Smooth muscle cell of the brain vasculature (primary cell): Measurements from ENCODE around the gene POLE4.

Experiments used
- DNase-seq: peaks from one replicate; pipeline ENCODE4 v3.0.0-alpha.2; 2012; ENCODE audit warnings: low read depth, low spot score

Gene POLE4

DNA sequence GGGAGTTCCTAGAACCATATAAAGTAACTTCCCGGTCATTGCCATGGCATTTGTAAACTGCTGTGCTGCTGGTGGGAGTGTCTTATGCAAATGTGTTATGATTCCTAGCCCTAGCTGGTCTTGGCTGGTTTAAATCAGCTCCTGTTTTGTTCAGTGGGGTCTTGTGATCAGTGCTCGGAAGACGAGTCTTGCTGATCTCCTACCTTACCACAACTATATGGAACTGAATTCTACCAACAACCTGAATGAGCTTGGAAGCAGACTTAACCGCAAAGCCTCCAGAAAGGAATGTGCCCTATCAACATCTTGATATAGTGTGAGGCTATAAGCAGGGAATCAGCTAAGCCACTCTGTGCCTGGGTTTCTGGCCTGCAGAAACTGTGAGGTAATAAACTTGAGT is 33.5 kb downstream of the POLE4 start:
- no peak for DNase-seq

DNA sequence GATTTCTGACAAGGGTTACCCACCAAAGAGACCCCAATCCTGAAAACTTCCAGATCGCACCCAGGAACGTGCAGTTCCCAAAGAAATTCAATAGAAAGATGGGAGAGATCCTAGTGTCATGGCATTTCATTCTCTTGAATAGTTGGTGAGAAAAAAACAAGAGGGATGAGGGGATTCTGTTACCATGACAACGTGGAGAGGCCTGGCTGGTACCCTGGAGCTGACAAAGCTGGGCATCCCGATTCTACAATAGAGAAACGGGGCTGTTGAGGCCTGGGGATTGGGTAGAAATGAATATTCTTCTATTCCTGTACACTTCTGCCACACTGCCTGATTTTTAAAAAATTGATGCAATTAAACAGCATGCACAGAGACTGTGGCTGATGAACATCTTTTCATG is 41.0 kb downstream of the POLE4 start:
- DNase-seq, result no peak

DNA sequence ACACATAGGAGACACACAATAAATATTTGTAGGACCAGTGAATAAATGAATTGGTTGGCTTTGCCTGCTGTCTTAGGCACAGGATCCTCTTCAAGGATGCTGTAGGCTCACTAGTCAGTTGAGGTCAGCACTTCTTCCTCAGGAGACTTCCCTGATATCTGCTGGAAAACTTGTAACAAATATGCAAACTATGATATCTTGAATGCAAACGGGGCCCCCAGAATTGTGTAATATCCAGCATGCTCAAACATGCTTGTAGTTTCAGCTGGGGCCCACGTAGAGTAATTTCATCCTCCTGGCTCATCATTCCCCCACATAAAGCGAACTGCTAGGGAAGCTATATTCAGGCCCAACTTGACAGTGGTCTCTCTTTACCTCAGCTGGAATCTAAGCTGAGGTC is 43.6 kb downstream of the POLE4 start:
- DNase-seq, result no peak

DNA sequence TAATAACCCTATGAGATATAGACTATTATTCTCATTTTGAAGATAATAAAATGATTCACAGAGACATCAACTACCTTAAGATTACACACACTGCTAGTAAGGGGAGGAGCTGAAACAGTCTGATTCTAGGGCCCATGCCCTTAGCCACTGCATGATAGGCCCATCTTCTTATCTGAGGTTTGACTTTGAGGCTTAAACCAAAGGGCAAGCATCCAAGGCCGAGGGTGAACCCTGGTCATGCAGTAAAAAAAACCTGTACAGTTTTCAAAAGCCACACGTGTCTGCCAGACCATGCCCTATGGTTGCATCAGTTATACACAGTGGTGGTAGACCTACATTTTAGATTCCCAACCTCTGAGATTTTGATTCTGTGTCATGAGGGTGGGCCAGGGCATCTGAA is 44.8 kb downstream of the POLE4 start:
- no peak for DNase-seq

DNA sequence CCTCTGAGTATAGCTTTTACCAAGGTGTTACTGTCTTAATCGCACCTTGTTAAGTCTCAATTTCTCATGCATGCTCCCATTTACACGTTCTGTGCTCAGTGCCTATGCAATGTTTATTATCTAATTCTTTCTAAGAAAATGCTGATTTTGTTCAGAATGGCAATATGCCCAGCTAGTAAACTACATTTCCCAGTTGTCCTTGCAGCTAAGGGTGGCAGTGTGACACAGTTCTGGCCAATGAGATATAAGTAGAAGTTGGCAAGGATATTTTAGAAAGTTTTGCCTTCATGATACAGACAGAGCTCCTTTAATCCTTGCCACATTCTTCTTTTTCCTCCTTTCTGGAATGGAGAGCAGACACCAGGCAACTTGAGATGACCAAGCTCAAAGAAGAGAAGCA is 45.3 kb downstream of the POLE4 start:
- no peak for DNase-seq

DNA sequence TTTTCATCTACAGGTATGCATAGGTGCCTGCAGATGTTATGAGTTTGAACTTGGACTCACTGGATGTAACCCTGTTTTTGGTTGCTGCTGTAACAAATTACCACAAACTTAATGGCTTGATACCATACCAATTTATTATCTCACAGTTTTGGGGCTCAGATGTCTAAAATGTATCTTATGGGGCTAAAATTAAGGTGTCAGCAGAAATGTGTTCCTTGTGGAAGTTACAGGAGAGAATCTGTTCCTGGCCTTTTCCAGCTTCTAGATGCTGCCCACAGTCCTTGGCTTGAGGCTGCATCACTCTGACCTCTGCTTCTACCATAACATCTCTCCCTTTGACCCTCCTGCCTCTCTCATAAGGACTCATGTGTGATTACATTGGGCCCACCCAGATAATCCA is 47.6 kb downstream of the POLE4 start:
- DNase-seq, result no peak

DNA sequence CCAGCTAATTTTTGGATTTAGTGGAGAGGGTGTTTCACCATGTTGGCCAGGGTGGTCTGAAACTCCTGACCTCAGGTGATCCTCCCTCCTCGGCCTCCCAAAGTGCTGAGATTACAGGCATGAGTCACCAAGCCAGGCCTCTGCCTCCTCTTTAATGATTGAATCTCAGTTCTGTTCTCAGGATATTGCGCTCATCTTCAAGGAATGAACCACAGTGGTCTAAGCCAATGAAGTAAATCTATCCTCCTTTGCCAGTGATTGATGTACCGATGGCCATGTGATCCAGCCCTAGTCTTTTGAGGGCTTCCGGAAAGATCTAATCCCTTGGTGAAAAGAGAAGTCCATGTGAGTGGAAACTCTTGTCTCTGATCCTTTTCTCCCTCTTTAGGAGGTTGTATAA is 48.6 kb downstream of the POLE4 start:
- DNase-seq, result no peak

DNA sequence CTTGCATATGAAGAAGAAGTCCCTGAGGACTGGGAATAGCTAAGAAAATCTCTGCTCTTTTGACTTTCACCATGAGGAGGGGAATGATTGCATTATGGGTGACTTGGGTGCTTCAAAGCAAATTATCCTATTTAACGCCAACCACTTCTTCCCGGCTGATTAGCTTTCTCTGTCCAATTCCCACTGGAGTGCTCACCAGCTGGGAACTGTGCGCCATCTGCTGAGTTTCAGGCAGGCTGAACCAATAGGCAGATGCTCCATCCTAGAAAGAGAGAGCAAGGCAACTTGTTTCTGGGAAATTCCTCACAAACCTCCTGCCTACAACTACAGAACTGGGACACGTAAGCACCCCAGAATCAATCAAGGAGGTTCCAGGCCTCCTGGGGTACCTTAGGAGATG is 49.4 kb downstream of the POLE4 start:
- no peak for DNase-seq

DNA sequence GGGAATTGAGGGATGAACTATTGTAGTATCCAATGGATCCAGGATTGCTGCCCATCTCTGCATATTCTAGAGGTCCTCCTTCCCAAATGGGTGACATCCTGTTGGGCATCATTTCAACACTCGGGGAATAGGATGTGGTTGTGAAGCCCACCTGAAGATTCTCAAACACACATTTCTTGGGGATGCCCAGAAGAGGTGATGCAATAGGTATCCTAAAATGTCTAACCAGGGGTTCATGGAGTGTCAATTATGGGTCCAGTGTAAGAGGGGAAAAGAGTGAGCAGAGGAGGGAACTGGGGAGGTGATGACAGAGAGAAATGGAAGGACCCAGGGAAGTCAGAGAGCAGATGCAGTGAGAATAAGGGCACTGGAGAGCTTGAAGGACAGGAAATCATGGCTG is 52.1 kb downstream of the POLE4 start:
- DNase-seq, result no peak

DNA sequence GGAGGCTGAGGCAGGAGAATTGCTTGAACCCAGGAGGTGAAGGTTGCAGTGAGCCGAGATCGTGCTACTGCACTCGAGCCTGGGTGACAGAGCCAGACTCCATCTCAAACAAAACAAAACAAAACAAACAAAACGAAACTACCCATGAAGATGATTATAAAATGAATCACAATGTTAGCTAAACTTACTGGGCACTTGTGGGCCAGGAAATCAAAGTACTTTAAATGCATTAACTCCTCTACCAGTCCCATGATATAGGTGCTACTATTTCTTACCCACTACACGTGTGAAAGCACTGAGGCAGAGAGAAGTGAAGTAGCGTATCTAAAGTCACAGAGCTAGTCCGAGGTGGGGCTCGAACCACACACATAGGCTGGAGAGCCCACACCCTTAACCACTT is 53.6 kb downstream of the POLE4 start:
- DNase-seq, result no peak

DNA sequence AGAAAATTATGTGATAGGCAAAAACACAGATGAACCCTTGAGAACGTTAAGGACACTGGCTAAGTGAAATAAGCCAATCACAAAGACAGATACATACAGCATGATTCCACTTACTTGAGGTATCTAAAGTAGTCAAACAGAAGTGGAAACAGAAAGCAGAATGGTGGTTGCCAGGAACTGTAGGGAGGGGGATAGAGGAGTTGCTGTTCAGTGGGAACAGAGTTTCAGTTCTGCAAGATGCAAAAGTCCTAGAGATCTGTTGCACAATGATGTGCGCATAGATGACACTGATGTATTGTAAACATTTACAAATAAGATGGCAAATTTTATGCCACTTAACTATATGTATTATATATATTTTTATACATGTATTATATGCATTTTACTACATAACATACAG is 59.7 kb downstream of the POLE4 start:
- no peak for DNase-seq
